Body of pancreas (tissue), 4 donors: ENCODE data around the gene SEMA6D. TPM values are rescaled to one million over a fixed set of nuclear protein-coding genes. Genes with fewer than 3 reads are reported as not detected.

ENCODE experiments used
- ATAC-seq: fragments of 150-250 bp; one replicate; pipeline ENCODE4 v1.9.1; 2016
- DNase-seq, 4 donors: peaks; one replicate each; pipeline ENCODE4 v3.0.0-alpha.2; 2019
- H3K27ac ChIP-seq, 4 donors: fragments of 200-600 bp; sonication (generic); 1 replicate in 3 of 4; 2 replicates in 1 of 4; pipeline versions ENCODE4 v1.5.1 to v1.6.1; 2016 to 2019; ENCODE audit warnings: mild to moderate bottlenecking in 1 of 4, mixed read lengths in 1 of 4, moderate library complexity in 1 of 4
- H3K27me3 ChIP-seq, 2 donors: fragments of 200-600 bp; sonication (generic); one replicate each; pipeline ENCODE4 v1.6.0; 2016; ENCODE audit warnings: mild to moderate bottlenecking in 1 of 2
- H3K36me3 ChIP-seq, 2 donors: fragments of 200-600 bp; sonication (generic); replicated peaks in 1 of 2; 2 replicates each; pipeline ENCODE4 v1.5.1; 2016; ENCODE audit warnings: low read depth in 2 of 2; ENCODE audit not compliant: insufficient read depth in 1 of 2
- H3K4me1 ChIP-seq: fragments of 200-600 bp; sonication (generic); one replicate; pipeline ENCODE4 v1.6.0; 2016
- H3K4me3 ChIP-seq, 2 donors: fragments of 200-600 bp; sonication (generic); 1 replicate in 1 of 2; 2 replicates in 1 of 2; pipeline ENCODE4 v1.5.1; 2016 to 2019
- H3K9me3 ChIP-seq, 3 donors: fragments of 200-600 bp; sonication (generic); 1 replicate in 2 of 3; 2 replicates in 1 of 3; pipeline ENCODE4 v1.5.1; 2016
- CTCF ChIP-seq, 7 experiments: fragments of 450-650 bp in 4 of 7; fragments of 200-600 bp in 3 of 7; sonication (generic) in 3 of 7; IDR thresholded peaks; one replicate each; pipeline ENCODE4 v1.5.1; 2016 to 2019; ENCODE audit warnings: antibody characterized with exemption in 7 of 7
- POLR2A ChIP-seq, 3 donors: fragments of 450-650 bp; IDR thresholded peaks; one replicate each; pipeline ENCODE4 v1.6.1; 2016; ENCODE audit warnings: antibody characterized with exemption in 3 of 3, mild to moderate bottlenecking in 2 of 3
- WGBS, 2 donors: methylation state at CpG; one replicate each; pipeline ENCODE4 v1.1.5; 2017; 5-methylcytosine and 5-hydroxymethylcytosine counted together
- intact Hi-C: fragments of 100-400 bp; cut with DNase I; formaldehyde crosslinking; loops from one replicate; pipeline ENCODE4 v1.15.1; 2023
- total RNA-seq, 2 donors: library from RNA; depleted of rRNA; stranded (reverse); fragments of >200 nt; gene quantifications; one replicate each; pipeline ENCODE4 v1.1.0, GENCODE V29; 2016

Gene SEMA6D
- total RNA-seq, 2 donors from 2014 or later, result 13.5 to 18.2 TPM

GRCh38 chr15:47725906-47726305, 8.6 kb downstream of the SEMA6D start:
- H3K36me3 ChIP-seq, result no peaks in the 10 kb centered on the region
- no peak overlapping the region for H3K27ac ChIP-seq
- 34 to 38% methylated on average over 5 to 6 of the region's 6 CpGs for WGBS, 2 donors
- ATAC-seq, result peak; percentile 61
- H3K4me3 ChIP-seq, result no peak overlapping the region
- intact Hi-C loops, result no loop called here
- H3K27me3 ChIP-seq, result no peaks in the 10 kb centered on the region
- no peak for TF ChIP-seq POLR2A (IDR thresholded peaks at IDR 0.05)
- TF ChIP-seq CTCF (IDR thresholded peaks at IDR 0.05), result no peak
- H3K4me1 ChIP-seq, result peaks cover 56% of the 10 kb centered on the region
- peak; percentile 20 to 52 (median 38) for DNase-seq
- no peaks in the 10 kb centered on the region for H3K9me3 ChIP-seq

- H3K27ac ChIP-seq, result no peak overlapping the region
- no peaks in the 10 kb centered on the region for H3K36me3 ChIP-seq
- no peaks in the 10 kb centered on the region for H3K27me3 ChIP-seq
- H3K4me1 ChIP-seq, result peaks cover 51% of the 10 kb centered on the region
- 3 to 6% methylated on average over 1 of the region's 1 CpG for WGBS, 2 donors
- intact Hi-C loops, result no loop called here
- no peaks in the 10 kb centered on the region for H3K9me3 ChIP-seq
- no peak for TF ChIP-seq POLR2A (IDR thresholded peaks at IDR 0.05)
- no peak for TF ChIP-seq CTCF (IDR thresholded peaks at IDR 0.05)
- DNase-seq (no peak), ATAC-seq (peak; percentile 43)
- no peak overlapping the region for H3K4me3 ChIP-seq
These were observed 9.1 kb downstream of the SEMA6D start for GRCh38 chr15:47726399-47726823.

- intact Hi-C loops, result no loop called here
- Histone ChIP-seq H3K36me3 (no peaks in the 10 kb centered on the region), H3K4me1 (peaks cover 44% of the 10 kb centered on the region), H3K9me3 (no peaks in the 10 kb centered on the region), H3K27me3 (no peaks in the 10 kb centered on the region), H3K4me3 (no peak overlapping the region), H3K27ac (no peak overlapping the region)
- 88 to 90% methylated on average over 4 of the region's 4 CpGs for WGBS, 2 donors
- no peak for ATAC-seq
- TF ChIP-seq CTCF (IDR thresholded peaks at IDR 0.05), result no peak
- no peak for TF ChIP-seq POLR2A (IDR thresholded peaks at IDR 0.05)
- no peak for DNase-seq
These were observed 9.8 kb downstream of the SEMA6D start for GRCh38 chr15:47727137-47727536.

- no peak overlapping the region for H3K4me3 ChIP-seq
- H3K36me3 ChIP-seq, result no peaks in the 10 kb centered on the region
- no peak for TF ChIP-seq CTCF (IDR thresholded peaks at IDR 0.05)
- H3K4me1 ChIP-seq, result peaks cover 44% of the 10 kb centered on the region
- H3K9me3 ChIP-seq, result no peaks in the 10 kb centered on the region
- no peak overlapping the region for H3K27ac ChIP-seq
- intact Hi-C loops, result no loop called here
- no peak for ATAC-seq
- DNase-seq, result no peak
- 75 to 84% methylated on average over 5 of the region's 5 CpGs for WGBS, 2 donors
- H3K27me3 ChIP-seq, result no peaks in the 10 kb centered on the region
These were observed 10.4 kb downstream of the SEMA6D start for GRCh38 chr15:47727676-47728075.

- Histone ChIP-seq H3K4me1 (peaks cover 44% of the 10 kb centered on the region), H3K27me3 (no peaks in the 10 kb centered on the region), H3K27ac (no peak overlapping the region), H3K36me3 (no peaks in the 10 kb centered on the region), H3K9me3 (no peaks in the 10 kb centered on the region), H3K4me3 (no peak overlapping the region)
- TF ChIP-seq CTCF (IDR thresholded peaks at IDR 0.05) (no peak), POLR2A (IDR thresholded peaks at IDR 0.05) (no peak)
- no peak for ATAC-seq
- WGBS, 2 donors, result 89 to 91% methylated on average over 6 of the region's 6 CpGs
- intact Hi-C loops, result no loop called here
- no peak for DNase-seq
These were observed 11.1 kb downstream of the SEMA6D start for GRCh38 chr15:47728426-47728825.
